Epithelial cell of esophagus (primary cell): ENCODE results near the gene TPD52L1.

Source experiments
- DNase-seq: peaks from one replicate; pipeline ENCODE4 v3.0.0; 2010; ENCODE audit warnings: low read depth
- H3K4me3 ChIP-seq: 2 replicates; pipeline ENCODE4 v1.5.1; 2011; ENCODE audit warnings: mild to moderate bottlenecking, low read length, control low read depth
- CTCF ChIP-seq: IDR thresholded peaks from 2 replicates; pipeline ENCODE4 v1.5.1; 2011; ENCODE audit warnings: low read depth, mild to moderate bottlenecking, low read length, control low read depth, inconsistent platforms; ENCODE audit not compliant: insufficient read depth; ENCODE audit errors: missing control alignments

The TPD52L1 gene

GRCh38 chr6:125237764-125238163, 84.2 kb downstream of the TPD52L1 start:
- TF ChIP-seq CTCF, result no peak
- no peak for DNase-seq
- H3K4me3 ChIP-seq, result no peak overlapping the region

GRCh38 chr6:125245109-125245508, 91.5 kb downstream of the TPD52L1 start:
- DNase-seq, result no peak
- no peak overlapping the region for H3K4me3 ChIP-seq
- no peak for TF ChIP-seq CTCF

GRCh38 chr6:125245523-125246264, 92.1 kb downstream of the TPD52L1 start:
- no peak overlapping the region for H3K4me3 ChIP-seq
- TF ChIP-seq CTCF, result no peak
- DNase-seq, result peak; percentile 80

GRCh38 chr6:125246566-125246965, 93.0 kb downstream of the TPD52L1 start:
- H3K4me3 ChIP-seq, result no peak overlapping the region
- TF ChIP-seq CTCF, result no peak
- no peak for DNase-seq

GRCh38 chr6:125248136-125248535, 94.6 kb downstream of the TPD52L1 start:
- no peak for DNase-seq
- TF ChIP-seq CTCF, result no peak
- H3K4me3 ChIP-seq, result no peak overlapping the region

- no peak overlapping the region for H3K4me3 ChIP-seq
- TF ChIP-seq CTCF, result no peak
- DNase-seq, result no peak
These were observed 96.9 kb downstream of the TPD52L1 start for GRCh38 chr6:125250511-125250910.
